Measurements from ENCODE around the gene RNPEPL1. TPM values are rescaled to one million over a fixed set of nuclear protein-coding genes. Genes with fewer than 3 reads are reported as not detected.

The RNPEPL1 gene
- total RNA-seq, 2 experiments from 2014 or later, result 124 TPM

- POLR2A ChIA-PET, result interaction anchor here (1.5 to 3.2 kb wide), 2 partner anchors 10 to 13 kb away, joined by 4 to 17 read pairs; partner anchors contain the start of gene RNPEPL1
- H3K36me3 Mint-ChIP-seq, result peaks cover 18% of the 10 kb centered on the region
Measured at GRCh38 chr2:240578488-240578887, 10.2 kb downstream of the RNPEPL1 start.

DNA sequence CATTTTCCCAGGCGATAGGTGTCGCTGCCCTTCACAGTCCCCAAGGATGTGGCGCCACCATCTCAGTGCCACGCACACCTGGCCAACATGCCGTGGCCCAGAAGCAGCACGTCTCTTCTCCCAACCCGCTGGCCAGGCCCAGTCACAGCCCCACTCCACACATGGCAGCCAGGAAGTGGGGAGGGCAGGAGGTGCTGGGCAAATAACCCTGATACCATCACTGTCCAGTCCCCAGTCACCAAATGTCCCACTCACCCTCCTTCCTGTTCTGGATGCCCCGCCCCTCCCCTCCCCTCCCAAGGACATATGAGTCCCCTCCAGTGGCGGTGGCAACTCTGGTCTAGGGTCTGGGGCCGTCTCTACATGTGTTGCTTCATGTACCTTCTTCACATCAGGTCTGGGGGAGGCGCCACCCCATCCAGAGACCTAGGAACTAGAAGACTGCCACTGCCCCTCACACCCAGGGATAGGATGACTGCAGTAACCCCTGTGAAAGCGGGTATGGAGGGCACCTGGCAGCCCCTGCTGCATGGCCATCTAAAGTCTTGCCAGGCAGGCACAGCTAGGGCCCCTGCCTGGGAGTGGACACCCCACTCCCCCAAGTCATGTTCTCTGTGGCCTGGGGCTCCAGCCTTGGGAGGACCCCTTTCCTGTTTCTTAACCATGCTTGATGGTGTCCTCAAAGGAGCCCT is 10.9 kb downstream of the RNPEPL1 start:
- Mint-ChIP-seq H3K4me3 (no peak overlapping the region), H3K36me3 (peaks cover 18% of the 10 kb centered on the region)
- peak; percentile 10 for ATAC-seq (ENCODE audit: low read depth)

More at GRCh38 chr2:240578488-240578887, 10.2 kb downstream of the RNPEPL1 start:
- H3K9me3 Mint-ChIP-seq, result peaks cover 2% of the 10 kb centered on the region
- DNase-seq (no peak), ATAC-seq (ENCODE audit: low read depth) (no peak)
- peaks cover 19% of the 10 kb centered on the region for H3K4me1 Mint-ChIP-seq
- no peak overlapping the region for H3K4me3 Mint-ChIP-seq
- H3K27ac Mint-ChIP-seq, result no peak overlapping the region
- H3K27me3 Mint-ChIP-seq, result no peaks in the 10 kb centered on the region

GRCh38 chr2:240579771-240580614 is 11.7 kb downstream of the RNPEPL1 start:
- ATAC-seq (ENCODE audit: low read depth), result peak; percentile 69
- Mint-ChIP-seq H3K27ac (peak overlapping the region; percentile 69), H3K27me3 (no peaks in the 10 kb centered on the region), H3K4me1 (peaks cover 28% of the 10 kb centered on the region), H3K36me3 (peaks cover 18% of the 10 kb centered on the region), H3K9me3 (peaks cover 2% of the 10 kb centered on the region), H3K4me3 (no peak overlapping the region)
- POLR2A ChIA-PET, result interaction anchor here (0.9 to 10.2 kb wide), 6 partner anchors 13 to 66 kb away, joined by 3 to 178 read pairs (median 4); partner anchors contain the start of genes GPR35 and RNPEPL1
- peak; percentile 74 for DNase-seq

More for the DNA sequence above, 10.9 kb downstream of the RNPEPL1 start:
- no peak for DNase-seq
- Mint-ChIP-seq H3K27ac (peak overlapping the region; percentile 69), H3K4me1 (peaks cover 20% of the 10 kb centered on the region), H3K27me3 (no peaks in the 10 kb centered on the region), H3K9me3 (peaks cover 2% of the 10 kb centered on the region)
- POLR2A ChIA-PET, result interaction anchor here (0.9 to 10.2 kb wide), 7 partner anchors 13 to 65 kb away, joined by 3 to 178 read pairs (median 5); partner anchors contain the start of genes GPR35 and RNPEPL1

DNA sequence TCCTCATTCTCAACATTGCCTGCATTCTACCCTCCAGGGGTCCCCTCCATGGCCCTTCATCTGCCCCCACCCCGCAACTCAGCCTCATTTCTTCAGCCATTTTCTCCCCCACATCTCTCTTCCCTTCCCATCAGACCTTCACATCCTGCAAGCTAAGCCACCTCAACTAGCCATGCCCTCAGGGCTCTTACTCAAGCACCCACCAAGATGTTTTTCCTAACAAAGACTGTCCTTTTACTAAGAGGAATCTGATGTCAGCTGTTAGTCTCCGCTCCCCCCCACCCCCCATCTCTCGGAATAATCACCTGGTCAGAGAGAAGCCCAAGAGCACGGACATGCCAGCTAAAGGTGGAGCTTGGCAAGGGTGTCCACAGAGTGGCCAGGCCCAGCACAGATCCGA is 13.5 kb downstream of the RNPEPL1 start:
- Mint-ChIP-seq H3K4me1 (peaks cover 36% of the 10 kb centered on the region), H3K4me3 (no peak overlapping the region), H3K36me3 (peaks cover 19% of the 10 kb centered on the region), H3K27ac (no peak overlapping the region), H3K27me3 (no peaks in the 10 kb centered on the region), H3K9me3 (peaks cover 2% of the 10 kb centered on the region)
- no peak for ATAC-seq (ENCODE audit: low read depth)
- no peak for DNase-seq
- POLR2A ChIA-PET, result interaction anchor here (10.2 kb wide), 1 partner anchor 15 kb away, joined by 178 read pairs; the partner anchor contains the start of gene RNPEPL1

DNA sequence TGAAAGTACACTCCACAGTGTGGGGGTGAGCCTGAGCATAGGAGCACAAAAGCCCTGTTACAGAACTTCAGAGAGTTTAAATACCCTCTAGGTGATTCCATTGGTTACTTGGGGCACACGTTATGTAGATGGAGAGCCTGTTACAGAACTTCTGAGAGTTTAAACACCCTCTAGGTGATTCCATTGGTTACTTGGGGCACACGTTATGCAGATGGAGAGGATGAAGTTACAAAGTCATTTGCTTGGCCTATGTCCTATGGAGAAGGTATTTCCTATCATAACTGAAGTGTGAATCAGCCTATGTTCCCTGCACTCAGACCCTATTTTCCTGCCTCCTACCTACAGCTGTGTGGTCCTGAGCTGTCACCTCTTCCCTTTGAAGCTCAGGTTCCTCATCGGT is 14.5 kb downstream of the RNPEPL1 start:
- peaks cover 20% of the 10 kb centered on the region for H3K36me3 Mint-ChIP-seq
- peaks cover 2% of the 10 kb centered on the region for H3K9me3 Mint-ChIP-seq
- no peak overlapping the region for H3K4me3 Mint-ChIP-seq
- DNase-seq (no peak), ATAC-seq (ENCODE audit: low read depth) (no peak)
- no peak overlapping the region for H3K27ac Mint-ChIP-seq
- H3K27me3 Mint-ChIP-seq, result no peaks in the 10 kb centered on the region
- POLR2A ChIA-PET, result interaction anchor here (10.2 kb wide), 1 partner anchor 16 kb away, joined by 178 read pairs; the partner anchor contains the start of gene RNPEPL1
- H3K4me1 Mint-ChIP-seq, result peaks cover 39% of the 10 kb centered on the region

GRCh38 chr2:240583774-240584173 is 15.5 kb downstream of the RNPEPL1 start:
- ATAC-seq (ENCODE audit: low read depth), result no peak
- Mint-ChIP-seq H3K27me3 (no peaks in the 10 kb centered on the region), H3K4me1 (peaks cover 48% of the 10 kb centered on the region), H3K4me3 (no peak overlapping the region), H3K36me3 (peaks cover 21% of the 10 kb centered on the region), H3K27ac (no peak overlapping the region), H3K9me3 (peaks cover 2% of the 10 kb centered on the region)
- no peak for DNase-seq
- POLR2A ChIA-PET, result interaction anchor here (10.2 kb wide), 1 partner anchor 17 kb away, joined by 178 read pairs; the partner anchor contains the start of gene RNPEPL1

DNA sequence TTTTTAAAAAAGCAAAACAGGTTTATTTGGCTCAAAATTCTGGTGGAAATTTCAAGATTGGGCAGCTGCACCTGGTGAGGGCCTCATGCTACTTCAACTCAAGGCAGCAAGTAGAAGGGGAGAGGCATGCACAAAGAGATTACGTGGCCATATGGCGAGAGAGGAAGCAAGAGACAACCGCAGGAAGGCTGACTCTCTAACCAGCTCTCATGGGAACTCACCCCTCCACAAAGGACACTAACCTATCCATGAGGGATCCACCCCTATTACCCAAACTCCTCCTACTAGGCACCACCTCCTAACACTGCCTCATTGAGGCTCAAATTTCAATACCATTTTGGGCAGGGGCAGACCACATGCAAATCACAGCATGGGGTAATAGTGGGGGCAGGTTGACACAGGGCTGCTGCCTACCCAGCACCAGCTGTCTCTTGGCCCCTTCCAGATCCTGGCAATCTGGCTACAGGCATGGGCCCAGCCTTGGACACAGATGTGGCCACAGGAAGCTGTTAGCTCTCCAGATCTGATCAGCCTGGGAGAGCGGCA is 16.3 kb downstream of the RNPEPL1 start:
- Mint-ChIP-seq H3K4me1 (peaks cover 49% of the 10 kb centered on the region), H3K36me3 (peaks cover 21% of the 10 kb centered on the region), H3K4me3 (peak overlapping the region; percentile 94), H3K27me3 (no peaks in the 10 kb centered on the region), H3K27ac (peak overlapping the region; percentile 50), H3K9me3 (peaks cover 2% of the 10 kb centered on the region)
- no peak for ATAC-seq (ENCODE audit: low read depth)
- POLR2A ChIA-PET, result interaction anchor here (2.5 to 10.2 kb wide), 2 partner anchors 18 to 42 kb away, joined by 9 to 178 read pairs; partner anchors contain the start of gene RNPEPL1
- no peak for DNase-seq

- DNase-seq (no peak), ATAC-seq (ENCODE audit: low read depth) (no peak)
- H3K36me3 Mint-ChIP-seq, result peaks cover 19% of the 10 kb centered on the region
- no peaks in the 10 kb centered on the region for H3K27me3 Mint-ChIP-seq
- H3K27ac Mint-ChIP-seq, result peak overlapping the region; percentile 50
- H3K4me3 Mint-ChIP-seq, result peak overlapping the region; percentile 94
- POLR2A ChIA-PET, result interaction anchor here (1.5 to 10.2 kb wide), 7 partner anchors 8 to 42 kb away, joined by 4 to 178 read pairs (median 13); partner anchors contain the start of genes GPR35 and RNPEPL1
- peaks cover 44% of the 10 kb centered on the region for H3K4me1 Mint-ChIP-seq
- peaks cover 2% of the 10 kb centered on the region for H3K9me3 Mint-ChIP-seq
Measured at GRCh38 chr2:240585101-240585500, 16.8 kb downstream of the RNPEPL1 start.

DNA sequence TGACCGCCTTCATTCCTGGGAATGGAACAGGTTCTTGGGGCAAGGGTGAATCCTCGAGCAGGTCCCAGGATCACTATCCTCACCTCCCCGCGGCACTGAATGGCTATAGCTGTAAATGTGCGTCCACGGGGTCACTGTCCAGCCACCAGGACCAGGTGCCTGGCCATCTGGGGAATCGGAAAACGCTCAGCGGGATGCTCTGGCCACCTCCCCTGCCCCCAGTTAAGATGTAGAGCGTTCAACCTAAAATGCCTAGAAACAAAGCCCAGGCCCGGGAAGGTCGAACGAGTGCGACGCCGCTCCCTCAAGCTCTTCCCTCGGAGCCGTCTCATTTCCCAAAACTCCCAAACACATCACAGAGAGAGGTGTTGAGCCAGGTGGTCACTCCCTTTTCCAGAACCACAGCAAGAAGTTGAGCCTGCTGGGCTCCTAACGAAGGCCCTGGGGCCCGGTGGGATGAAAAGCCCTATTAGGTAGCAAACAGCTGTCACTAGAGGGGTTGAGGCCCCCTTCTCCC is 17.5 kb downstream of the RNPEPL1 start:
- peaks cover 39% of the 10 kb centered on the region for H3K4me1 Mint-ChIP-seq
- no peak for DNase-seq
- no peak for ATAC-seq (ENCODE audit: low read depth)
- POLR2A ChIA-PET, result interaction anchor here (0.6 to 10.2 kb wide), 17 partner anchors 9 to 1116 kb away, joined by 3 to 178 read pairs (median 6); partner anchors contain the start of genes ANKMY1, GPR35, ING5 and RNPEPL1
- H3K27ac Mint-ChIP-seq, result peak overlapping the region; percentile 95
- H3K27me3 Mint-ChIP-seq, result no peaks in the 10 kb centered on the region
- peaks cover 2% of the 10 kb centered on the region for H3K9me3 Mint-ChIP-seq
- peaks cover 15% of the 10 kb centered on the region for H3K36me3 Mint-ChIP-seq
- H3K4me3 Mint-ChIP-seq, result peak overlapping the region; percentile 94

DNA sequence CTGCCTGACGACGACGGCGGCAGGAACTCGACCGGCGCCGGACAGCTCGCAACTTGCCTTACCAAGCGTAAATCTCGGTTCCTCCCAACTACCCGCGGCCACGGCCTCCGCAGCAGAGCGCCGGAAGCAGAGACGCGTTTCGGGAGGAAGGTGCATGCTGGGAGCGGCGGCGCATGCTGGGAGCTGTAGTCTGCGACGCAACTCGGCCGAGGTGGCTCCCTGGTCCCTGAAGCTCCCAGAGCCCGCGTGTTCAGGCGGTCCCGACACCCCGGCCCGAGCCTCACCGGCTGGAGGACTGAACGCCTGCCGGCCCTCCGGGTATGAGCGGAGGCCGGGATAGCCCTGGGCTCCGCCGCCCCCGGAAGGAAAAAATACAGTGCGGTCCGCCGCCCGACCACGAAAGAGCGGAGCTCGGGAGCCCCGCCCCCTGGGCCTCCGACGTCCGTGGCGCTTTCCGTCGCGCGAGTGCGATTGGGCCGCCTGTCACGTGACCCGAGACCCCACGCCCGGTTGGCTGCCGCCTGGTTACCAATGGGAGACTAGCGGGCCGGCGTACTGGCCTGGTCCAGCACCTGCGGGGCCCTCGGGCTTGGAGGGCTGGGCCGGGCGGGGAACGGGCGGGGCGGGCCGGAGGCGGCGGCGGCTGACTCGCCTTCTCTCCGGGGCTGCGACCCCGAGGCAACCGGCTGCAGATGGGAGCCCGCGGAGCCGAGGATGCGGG is 18.1 kb downstream of the RNPEPL1 start, which contains the start of gene CAPN10:
Gene CAPN10 (plus strand): TSS at position 537 of the 721 bp plus-strand sequence. CDS start 178 bp downstream, at position 715.
- POLR2A ChIA-PET, result interaction anchor here (0.6 to 10.2 kb wide), 21 partner anchors 8 to 1115 kb away, joined by 3 to 178 read pairs (median 5); partner anchors contain the start of genes ANKMY1, GPR35, ING5 and RNPEPL1
- H3K9me3 Mint-ChIP-seq, result no peaks in the 10 kb centered on the region
- peak within 1 kb of the TSS; percentile 95 for H3K4me3 Mint-ChIP-seq
- H3K4me1 Mint-ChIP-seq, result peaks cover 39% of the 10 kb centered on the region
- H3K36me3 Mint-ChIP-seq, result peaks cover 10% of the 10 kb centered on the region
- peak; percentile 98 for DNase-seq
- peak; percentile 89 for ATAC-seq (ENCODE audit: low read depth)
- peak within 1 kb of the TSS; percentile 95 for H3K27ac Mint-ChIP-seq
- H3K27me3 Mint-ChIP-seq, result no peaks in the 10 kb centered on the region

DNA sequence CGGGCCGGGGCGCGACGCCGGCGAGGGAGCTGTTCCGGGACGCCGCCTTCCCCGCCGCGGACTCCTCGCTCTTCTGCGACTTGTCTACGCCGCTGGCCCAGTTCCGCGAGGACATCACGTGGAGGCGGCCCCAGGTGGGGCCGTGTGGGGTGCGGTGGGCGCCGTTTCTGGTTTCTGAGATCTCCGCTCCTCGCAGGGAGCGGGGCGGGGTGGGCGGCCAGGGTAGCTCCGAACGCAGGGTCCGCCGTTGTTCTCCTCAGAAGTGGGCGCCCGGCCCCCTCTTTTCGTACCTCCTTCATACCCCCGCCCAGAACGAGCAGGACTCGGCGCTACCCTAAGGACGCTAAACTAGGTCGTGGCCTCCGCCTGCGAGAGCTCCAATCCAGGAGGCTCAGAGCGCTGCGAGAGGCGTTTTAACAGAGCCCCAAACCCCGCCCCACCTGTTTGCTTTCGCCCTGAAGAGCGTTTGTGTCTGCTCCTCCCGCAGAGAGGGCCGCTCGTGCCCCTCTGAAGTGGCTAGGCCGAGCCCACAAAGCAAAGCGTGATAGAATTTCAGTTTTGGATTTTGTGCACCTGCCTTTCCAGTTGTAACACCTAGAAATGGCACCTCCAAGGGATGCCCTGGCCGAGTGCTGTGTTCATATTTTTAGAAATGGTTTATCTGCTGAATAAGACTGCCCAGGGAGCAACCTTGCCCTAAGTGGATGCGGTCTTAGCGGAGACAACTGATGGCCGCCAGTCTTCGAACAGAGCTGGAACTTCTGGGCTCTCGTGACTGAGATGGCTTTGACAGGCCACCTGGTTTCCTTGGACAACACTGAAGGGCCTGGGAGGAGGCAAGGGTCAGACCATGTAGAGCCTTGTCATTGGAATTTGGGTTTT is 18.9 kb downstream of the RNPEPL1 start:
- peaks cover 38% of the 10 kb centered on the region for H3K4me1 Mint-ChIP-seq
- peak overlapping the region; percentile 95 for H3K4me3 Mint-ChIP-seq
- H3K9me3 Mint-ChIP-seq, result no peaks in the 10 kb centered on the region
- no peaks in the 10 kb centered on the region for H3K27me3 Mint-ChIP-seq
- DNase-seq (peak; percentile 66), ATAC-seq (ENCODE audit: low read depth) (peak; percentile 41)
- POLR2A ChIA-PET, result interaction anchor here (0.7 to 10.2 kb wide), 18 partner anchors 8 to 118 kb away, joined by 3 to 178 read pairs (median 6); partner anchors contain the start of genes GPR35 and RNPEPL1
- peak overlapping the region; percentile 92 for H3K27ac Mint-ChIP-seq
- peaks cover 4% of the 10 kb centered on the region for H3K36me3 Mint-ChIP-seq
